ENCODE measurements around the gene CIB4. TPM values are rescaled to one million over a fixed set of nuclear protein-coding genes. Genes with fewer than 3 reads are reported as not detected.

CIB4 gene
- total RNA-seq, 4 donors from 2014 or later = not detected

DNA sequence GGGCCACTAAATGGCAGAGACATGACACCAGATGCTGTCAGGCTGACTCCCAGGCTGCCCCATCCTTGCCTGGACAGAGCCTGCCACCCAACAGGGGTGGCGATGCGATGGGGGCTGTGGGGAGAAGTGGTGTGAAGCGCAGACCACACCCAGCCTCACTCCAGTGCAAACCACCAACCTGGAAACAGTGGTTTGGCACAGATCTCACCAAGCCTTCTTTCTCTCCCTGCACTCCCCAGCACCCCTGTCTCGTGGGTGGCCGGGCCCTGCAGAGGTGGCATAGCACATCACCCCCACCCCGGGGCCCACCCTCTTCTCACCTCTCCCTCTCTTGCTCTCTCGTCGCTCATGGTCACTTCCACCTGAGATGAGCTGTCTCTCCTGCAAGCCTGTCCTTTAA lies 32.6 kb downstream of the CIB4 start:
- intact Hi-C loops (cut with DNase I; ENCODE audit: low total_unique reads) = no loop called here
- Histone ChIP-seq H3K9me3 (no peaks in the 10 kb centered on the region), H3K4me1 (peaks cover 0 to 32% (median 1%) of the 10 kb centered on the region in 4 donors), H3K27me3 (peaks cover 7% of the 10 kb centered on the region), H3K36me3 (no peaks in the 10 kb centered on the region), H3K27ac (no peak overlapping the region), H3K4me3 (no peak overlapping the region)
- TF ChIP-seq POLR2A (IDR thresholded peaks at IDR 0.05) = no peak
- WGBS, 2 donors (ENCODE audit: low coverage in 1 of 2) = 75 to 100% methylated on average over 1 to 8 of the region's 8 CpGs
- no peak for DNase-seq
- in situ Hi-C loops (cut with MboI; ENCODE audit: low pct_ligation_motif_present in 1 of 4, low pct_unique_long_range_greater_than_20kb in 1 of 4, low sequenced_read_pairs in 3 of 4) = loop anchor here in 2 of 4 donors (10.0 to 25.0 kb wide), 2 partner anchors 129 to 136 kb away; no protein-coding TSS in a partner anchor

DNA sequence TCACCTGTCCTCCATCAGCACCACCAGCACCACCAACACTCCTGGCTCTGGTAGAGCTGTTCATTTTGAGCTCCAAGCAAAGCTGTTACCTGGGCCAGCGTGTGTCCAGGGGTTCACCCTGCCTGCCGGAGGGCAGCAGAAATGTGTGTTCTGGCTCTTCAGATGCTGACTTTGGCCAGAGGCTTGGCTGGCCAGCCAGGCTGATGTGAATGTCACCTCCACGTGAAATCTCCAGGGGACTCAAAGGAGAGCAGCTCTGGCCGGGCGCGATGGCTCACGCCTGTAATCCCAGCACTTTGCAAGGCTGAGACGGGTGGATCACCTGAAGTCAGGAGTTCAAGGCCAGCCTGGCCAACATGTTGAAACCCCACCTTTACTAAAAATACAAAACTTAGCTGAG lies 33.5 kb downstream of the CIB4 start:
- in situ Hi-C loops (cut with MboI; ENCODE audit: low pct_ligation_motif_present in 1 of 4, low pct_unique_long_range_greater_than_20kb in 1 of 4, low sequenced_read_pairs in 3 of 4) = loop anchor here in 2 of 4 donors (10.0 to 25.0 kb wide), 2 partner anchors 130 to 137 kb away; no protein-coding TSS in a partner anchor
- TF ChIP-seq EP300 (IDR thresholded peaks at IDR 0.05; ENCODE audit: low read depth) (no peak), POLR2AphosphoS5 (IDR thresholded peaks at IDR 0.05) (no peak), POLR2A (IDR thresholded peaks at IDR 0.05) (no peak)
- TF ChIP-seq, protein P1, sequence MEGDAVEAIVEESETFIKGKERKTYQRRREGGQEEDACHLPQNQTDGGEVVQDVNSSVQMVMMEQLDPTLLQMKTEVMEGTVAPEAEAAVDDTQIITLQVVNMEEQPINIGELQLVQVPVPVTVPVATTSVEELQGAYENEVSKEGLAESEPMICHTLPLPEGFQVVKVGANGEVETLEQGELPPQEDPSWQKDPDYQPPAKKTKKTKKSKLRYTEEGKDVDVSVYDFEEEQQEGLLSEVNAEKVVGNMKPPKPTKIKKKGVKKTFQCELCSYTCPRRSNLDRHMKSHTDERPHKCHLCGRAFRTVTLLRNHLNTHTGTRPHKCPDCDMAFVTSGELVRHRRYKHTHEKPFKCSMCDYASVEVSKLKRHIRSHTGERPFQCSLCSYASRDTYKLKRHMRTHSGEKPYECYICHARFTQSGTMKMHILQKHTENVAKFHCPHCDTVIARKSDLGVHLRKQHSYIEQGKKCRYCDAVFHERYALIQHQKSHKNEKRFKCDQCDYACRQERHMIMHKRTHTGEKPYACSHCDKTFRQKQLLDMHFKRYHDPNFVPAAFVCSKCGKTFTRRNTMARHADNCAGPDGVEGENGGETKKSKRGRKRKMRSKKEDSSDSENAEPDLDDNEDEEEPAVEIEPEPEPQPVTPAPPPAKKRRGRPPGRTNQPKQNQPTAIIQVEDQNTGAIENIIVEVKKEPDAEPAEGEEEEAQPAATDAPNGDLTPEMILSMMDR (IDR thresholded peaks at IDR 0.05) = no peak
- Histone ChIP-seq H3K4me1 (peaks cover 0 to 24% (median 0%) of the 10 kb centered on the region in 4 donors), H3K27ac (no peak overlapping the region), H3K4me3 (no peak overlapping the region), H3K27me3 (peaks cover 7% of the 10 kb centered on the region), H3K9me3 (no peaks in the 10 kb centered on the region), H3K36me3 (no peaks in the 10 kb centered on the region)
- DNase-seq = no peak
- intact Hi-C loops (cut with DNase I; ENCODE audit: low total_unique reads) = loop anchor here (2.0 kb wide), 1 partner anchor 137 kb away; no protein-coding TSS in a partner anchor
- WGBS, 2 donors (ENCODE audit: low coverage in 1 of 2) = 91 to 100% methylated on average over 1 to 8 of the region's 8 CpGs

DNA sequence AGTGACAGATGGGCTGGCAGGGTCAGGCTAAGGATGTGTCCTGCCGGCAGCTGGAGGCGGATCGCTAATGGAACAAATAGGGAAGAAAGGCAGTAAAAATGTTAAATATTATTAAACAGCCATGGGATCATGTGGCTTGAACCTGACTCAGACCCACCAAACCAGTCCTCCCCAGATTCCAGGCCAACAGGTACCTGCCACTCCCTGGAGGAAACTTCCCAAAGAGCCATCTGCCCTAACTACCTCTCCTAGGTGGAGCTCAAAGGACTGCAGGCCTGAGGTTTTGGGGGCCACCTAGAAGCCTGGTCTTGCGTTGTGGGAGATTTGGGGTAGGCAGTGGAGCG lies 34.3 kb downstream of the CIB4 start:
- TF ChIP-seq POLR2A (IDR thresholded peaks at IDR 0.05) = no peak
- TF ChIP-seq EP300 (IDR thresholded peaks at IDR 0.05; ENCODE audit: low read depth) = no peak
- TF ChIP-seq, protein P1 (IDR thresholded peaks at IDR 0.05) = no peak
- TF ChIP-seq POLR2AphosphoS5 (IDR thresholded peaks at IDR 0.05) = no peak
- in situ Hi-C loops (cut with MboI; ENCODE audit: low pct_ligation_motif_present in 1 of 4, low pct_unique_long_range_greater_than_20kb in 1 of 4, low sequenced_read_pairs in 3 of 4) = loop anchor here in 2 of 4 donors (10.0 to 25.0 kb wide), 2 partner anchors 130 to 138 kb away; no protein-coding TSS in a partner anchor
- DNase-seq = no peak
- H3K36me3 ChIP-seq = no peaks in the 10 kb centered on the region
- 59 to 60% methylated on average over 3 to 5 of the region's 5 CpGs for WGBS, 2 donors (ENCODE audit: low coverage in 1 of 2)
- H3K4me3 ChIP-seq = no peak overlapping the region
- H3K27ac ChIP-seq = no peak overlapping the region
- no peaks in the 10 kb centered on the region for H3K9me3 ChIP-seq
- intact Hi-C loops (cut with DNase I; ENCODE audit: low total_unique reads) = loop anchor here (2.0 kb wide), 1 partner anchor 138 kb away; no protein-coding TSS in a partner anchor
- peaks cover 7% of the 10 kb centered on the region for H3K27me3 ChIP-seq
- H3K4me1 ChIP-seq = peaks cover 0 to 16% (median 0%) of the 10 kb centered on the region in 4 donors

DNA sequence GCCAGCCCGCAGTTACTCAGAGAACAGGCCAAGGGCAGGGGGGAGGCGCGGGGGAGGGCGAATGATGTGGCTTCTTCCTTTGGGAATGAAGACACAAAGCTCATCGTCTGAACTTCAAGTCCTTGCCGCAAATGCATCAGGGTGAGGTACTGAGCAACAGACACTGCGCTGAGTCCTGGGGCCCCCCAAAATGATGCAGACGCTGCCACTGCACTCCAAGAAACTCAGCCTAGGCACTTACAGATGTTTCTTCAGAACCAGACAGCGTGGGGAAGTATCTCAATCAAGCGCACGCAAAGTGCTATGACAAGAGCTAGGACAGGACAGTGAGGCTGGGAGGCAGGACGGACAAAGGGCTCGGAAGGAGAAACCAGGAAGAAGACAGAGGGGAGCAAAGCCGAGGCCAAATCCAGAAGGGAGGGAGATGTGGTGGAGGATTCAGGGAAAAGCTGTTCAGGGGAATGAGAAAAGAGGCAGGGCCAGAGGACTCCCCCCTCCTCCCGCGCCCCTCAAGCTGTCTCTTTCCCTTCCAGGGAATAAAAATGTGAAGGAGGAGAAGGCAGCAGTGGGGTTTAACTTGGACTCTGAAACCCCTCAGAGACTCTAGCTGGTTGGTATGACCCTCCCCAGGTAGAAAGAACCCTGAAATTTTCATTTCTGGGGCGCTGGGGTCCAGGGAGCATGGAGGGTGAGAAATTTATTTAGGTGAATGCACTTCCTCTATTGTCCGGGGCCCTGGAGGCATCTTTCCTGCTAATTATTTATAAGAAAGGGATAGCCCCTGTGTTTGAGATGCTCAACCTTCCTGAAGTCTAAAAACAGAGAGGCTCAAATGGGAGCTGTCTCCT lies 34.9 kb downstream of the CIB4 start:
- intact Hi-C loops (cut with DNase I; ENCODE audit: low total_unique reads) = loop anchor here (2.0 kb wide), 1 partner anchor 139 kb away; no protein-coding TSS in a partner anchor
- TF ChIP-seq, protein P1 (IDR thresholded peaks at IDR 0.05) = no peak
- TF ChIP-seq EP300 (IDR thresholded peaks at IDR 0.05; ENCODE audit: low read depth) (no peak), POLR2A (IDR thresholded peaks at IDR 0.05) (no peak), POLR2AphosphoS5 (IDR thresholded peaks at IDR 0.05) (no peak)
- H3K27me3 ChIP-seq = peaks cover 7% of the 10 kb centered on the region
- no peaks in the 10 kb centered on the region for H3K36me3 ChIP-seq
- peaks cover 0 to 16% (median 0%) of the 10 kb centered on the region in 4 donors for H3K4me1 ChIP-seq
- 71 to 73% methylated on average over 9 to 18 of the region's 18 CpGs for WGBS, 2 donors (ENCODE audit: low coverage in 1 of 2)
- DNase-seq = no peak
- in situ Hi-C loops (cut with MboI; ENCODE audit: low pct_ligation_motif_present in 1 of 4, low pct_unique_long_range_greater_than_20kb in 1 of 4, low sequenced_read_pairs in 3 of 4) = loop anchor here in 2 of 4 donors (10.0 to 25.0 kb wide), 2 partner anchors 131 to 139 kb away; no protein-coding TSS in a partner anchor
- H3K4me3 ChIP-seq = no peak overlapping the region
- no peaks in the 10 kb centered on the region for H3K9me3 ChIP-seq
- peak overlapping the region in 1 of 4 donors; percentile 17 for H3K27ac ChIP-seq

Data from transverse colon (tissue), 4 donors.